Bronchial epithelial cell (primary cell): Measurements from ENCODE around the gene EEF1AKMT2. TPM values are rescaled to one million over a fixed set of nuclear protein-coding genes. Genes with fewer than 3 reads are reported as not detected.

Experiments used
- DNase-seq: peaks from one replicate; pipeline ENCODE4 v3.0.0-alpha.2; 2010; ENCODE audit warnings: low read depth
- FAIRE-seq: peaks from 2 replicates; lab custom pipeline; 2011; peaks lifted over from hg19 to GRCh38; lab: Jason Lieb, UNC
- H3K27me3 ChIP-seq: 2 replicates; pipeline ENCODE4 v1.5.1; 2011; ENCODE audit warnings: low read length; ENCODE audit not compliant: control insufficient read depth, insufficient read depth
- H3K36me3 ChIP-seq: 2 replicates; pipeline ENCODE4 v1.5.1; 2011; ENCODE audit warnings: low read length; ENCODE audit not compliant: control insufficient read depth, insufficient read depth
- H3K4me3 ChIP-seq: 2 replicates; pipeline ENCODE4 v1.5.1; 2011; ENCODE audit warnings: mild to moderate bottlenecking, low read depth, low read length, control low read depth
- CTCF ChIP-seq: IDR thresholded peaks from 2 replicates; pipeline ENCODE4 v1.5.1; 2011; ENCODE audit warnings: mild to moderate bottlenecking, moderate library complexity, low read length, control low read depth, inconsistent platforms; ENCODE audit not compliant: insufficient read depth, severe bottlenecking
- total RNA-seq: library from RNA; depleted of rRNA; stranded (reverse); fragments of >200 nt; gene quantifications from 2 replicates; pipeline ENCODE4 v1.2.1, GENCODE V29; 2014

Gene EEF1AKMT2
- total RNA-seq, 1 donor from 2014 or later = 21.1 TPM

GRCh38 chr10:124712704-124713407 lies 78.8 kb downstream of the EEF1AKMT2 start:
- DNase-seq (no peak), FAIRE-seq (no peak)
- no peaks in the 10 kb centered on the region for H3K27me3 ChIP-seq
- H3K4me3 ChIP-seq = no peak overlapping the region
- peaks cover 4% of the 10 kb centered on the region for H3K36me3 ChIP-seq
- no peak for TF ChIP-seq CTCF

GRCh38 chr10:124711145-124711544 lies 80.5 kb downstream of the EEF1AKMT2 start:
- Histone ChIP-seq H3K36me3 (peaks cover 8% of the 10 kb centered on the region), H3K4me3 (no peak overlapping the region)
- no peak for FAIRE-seq

GRCh38 chr10:124710266-124710881 lies 81.3 kb downstream of the EEF1AKMT2 start:
- FAIRE-seq = no peak
- TF ChIP-seq CTCF = no peak
- no peaks in the 10 kb centered on the region for H3K27me3 ChIP-seq

More at GRCh38 chr10:124711145-124711544, 80.5 kb downstream of the EEF1AKMT2 start:
- no peak for DNase-seq
- TF ChIP-seq CTCF = no peak
- H3K27me3 ChIP-seq = no peaks in the 10 kb centered on the region

DNA sequence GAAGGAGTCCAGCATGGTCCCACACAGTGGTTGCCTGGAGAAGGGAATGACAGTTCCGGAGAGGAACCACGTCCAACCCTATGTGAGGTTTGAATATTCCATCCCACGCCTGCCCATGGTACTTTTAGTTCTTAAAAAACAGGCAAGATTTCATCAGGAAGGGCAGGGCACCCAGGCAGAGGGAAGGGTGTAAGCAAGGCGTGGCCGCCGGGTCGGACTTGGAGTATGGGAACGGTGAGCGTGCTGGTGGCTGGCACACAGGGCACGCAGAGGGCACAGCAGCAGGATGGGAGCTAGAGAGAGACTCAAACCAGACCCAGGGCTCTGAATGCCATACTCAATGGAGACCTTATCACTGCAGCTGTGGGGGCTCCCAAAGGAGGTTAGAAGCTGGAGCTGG lies 81.8 kb downstream of the EEF1AKMT2 start:
- H3K4me3 ChIP-seq = no peak overlapping the region
- H3K27me3 ChIP-seq = no peaks in the 10 kb centered on the region
- DNase-seq (peak; percentile 42), FAIRE-seq (no peak)
- TF ChIP-seq CTCF = no peak
- H3K36me3 ChIP-seq = peaks cover 13% of the 10 kb centered on the region

More at GRCh38 chr10:124710266-124710881, 81.3 kb downstream of the EEF1AKMT2 start:
- Histone ChIP-seq H3K36me3 (peaks cover 11% of the 10 kb centered on the region), H3K4me3 (no peak overlapping the region)
- no peak for DNase-seq

- FAIRE-seq (no peak), DNase-seq (no peak)
- TF ChIP-seq CTCF = no peak
- H3K4me3 ChIP-seq = no peak overlapping the region
- peaks cover 19% of the 10 kb centered on the region for H3K36me3 ChIP-seq
- no peaks in the 10 kb centered on the region for H3K27me3 ChIP-seq
Measured at GRCh38 chr10:124708922-124709520, 82.7 kb downstream of the EEF1AKMT2 start.
